ENCODE data around the gene TOP2B.

Gene TOP2B

GRCh38 chr3:25581823-25582222 is 82.9 kb downstream of the TOP2B start:
- H3K27ac ChIP-seq (ENCODE audit: extremely low read depth, low read depth, low read length), result no peak overlapping the region
- H3K4me1 ChIP-seq (ENCODE audit: control insufficient read depth, insufficient read depth, low read length), result no peaks in the 10 kb centered on the region
- ChIA-PET POLR2A (no interaction called here), CTCF (interaction anchor here (0.6 kb wide), 1 partner anchor 203 kb away, joined by 3 read pairs; no protein-coding TSS in a partner anchor)
- H3K4me3 ChIP-seq (ENCODE audit: low read depth, low read length), result no peak overlapping the region
- TF ChIP-seq ZFP3 (tag by site-specific recombination; IDR thresholded peaks at IDR 0.05; ENCODE audit: low read depth) (no peak), ZNF501 (tag by site-specific recombination; IDR thresholded peaks at IDR 0.05) (no peak), ZNF292 (tag by site-specific recombination; IDR thresholded peaks at IDR 0.05; ENCODE audit: borderline replicate concordance, low read depth) (no peak), FEZF1 (tag by site-specific recombination; IDR thresholded peaks at IDR 0.05) (no peak), ZEB2 (tag by site-specific recombination; IDR thresholded peaks at IDR 0.05) (no peak), MEIS1 (CRISPR knock-in tag; IDR thresholded peaks at IDR 0.05; ENCODE audit: borderline replicate concordance) (no peak), ZNF366 (tag by site-specific recombination; conservative IDR thresholded peaks at IDR 0.05) (no peak), ZNF221 (tag by site-specific recombination; IDR thresholded peaks at IDR 0.05; ENCODE audit: borderline replicate concordance) (no peak), ZNF266 (tag by site-specific recombination; IDR thresholded peaks at IDR 0.05; ENCODE audit: low read depth) (no peak), SP3 (tag by site-specific recombination; IDR thresholded peaks at IDR 0.05) (no peak)
- no peaks in the 10 kb centered on the region for H3K36me3 ChIP-seq (ENCODE audit: control insufficient read depth in 2 of 2, insufficient read depth in 1 of 2, low read length in 2 of 2)
- no peaks in the 10 kb centered on the region for H3K9me3 ChIP-seq (ENCODE audit: control insufficient read depth, insufficient read depth, low read depth, low read length)

- Histone ChIP-seq H3K36me3 (ENCODE audit: control insufficient read depth in 2 of 2, insufficient read depth in 1 of 2, low read length in 2 of 2) (no peaks in the 10 kb centered on the region), H3K4me3 (ENCODE audit: low read depth, low read length) (no peak overlapping the region), H3K4me1 (ENCODE audit: control insufficient read depth, insufficient read depth, low read length) (no peaks in the 10 kb centered on the region), H3K9me3 (ENCODE audit: control insufficient read depth, insufficient read depth, low read depth, low read length) (no peaks in the 10 kb centered on the region), H3K27ac (ENCODE audit: extremely low read depth, low read depth, low read length) (no peak overlapping the region)
- TF ChIP-seq ZNF670 (tag by site-specific recombination; IDR thresholded peaks at IDR 0.05; ENCODE audit: low read depth) (no peak), TCF7L2 (IDR thresholded peaks at IDR 0.05; ENCODE audit: borderline replicate concordance, low read depth, low read length) (no peak), ZNF433 (tag by site-specific recombination; IDR thresholded peaks at IDR 0.05; ENCODE audit: low read depth) (no peak), ZBTB7A (tag by site-specific recombination; IDR thresholded peaks at IDR 0.05; ENCODE audit: low read depth) (no peak), ZNF133 (tag by site-specific recombination; IDR thresholded peaks at IDR 0.05) (no peak), ZNF830 (tag by site-specific recombination; IDR thresholded peaks at IDR 0.05; ENCODE audit: low read depth) (no peak), ZNF658 (tag by site-specific recombination; IDR thresholded peaks at IDR 0.05) (no peak), FEZF1 (tag by site-specific recombination; IDR thresholded peaks at IDR 0.05) (no peak), ZNF837 (tag by site-specific recombination; IDR thresholded peaks at IDR 0.05) (no peak), OVOL3 (tag by site-specific recombination; IDR thresholded peaks at IDR 0.05) (no peak), ZNF214 (tag by site-specific recombination; IDR thresholded peaks at IDR 0.05; ENCODE audit: borderline replicate concordance) (no peak), ZNF518A (tag by site-specific recombination; conservative IDR thresholded peaks at IDR 0.05; ENCODE audit: low read depth) (no peak)
- POLR2A ChIA-PET, result no interaction called here
- CTCF ChIA-PET, result interaction anchor here (0.6 kb wide), 1 partner anchor 204 kb away, joined by 3 read pairs; no protein-coding TSS in a partner anchor
Measured at GRCh38 chr3:25581335-25581734, 83.4 kb downstream of the TOP2B start.

Measured in HEK293 (cell line).